SK-N-SH (cell line): ENCODE results near the gene UCK2. TPM values are rescaled to one million over a fixed set of nuclear protein-coding genes. Genes with fewer than 3 reads are reported as not detected.

Experiments used
- CTCF ChIA-PET: fragments of 300-600, 350-600 bp; formaldehyde crosslinking; extraction: SDS; loops from one replicate; lab custom pipeline; 2021; lab: Yijun Ruan, JAX
- POLR2A ChIA-PET: fragments of 350-600 bp; sonication (Branson Sonifier 250); formaldehyde crosslinking; extraction: SDS; loops from one replicate; lab custom pipeline; 2020; ENCODE audit warnings: antibody characterized with exemption, inconsistent platforms; lab: Yijun Ruan, JAX
- DNase-seq: peaks from one replicate; pipeline ENCODE4 v3.0.0; 2012
- H2AFZ ChIP-seq: fragments of 200-600 bp; sonication (generic); 2 replicates; pipeline ENCODE4 v1.8.1; 2016; ENCODE audit warnings: antibody characterized with exemption, mild to moderate bottlenecking, low read depth
- H3F3A ChIP-seq: fragments of 200-600 bp; sonication (generic); replicated peaks from 2 replicates; pipeline ENCODE3; 2016; ENCODE audit warnings: antibody characterized with exemption, mild to moderate bottlenecking; ENCODE audit not compliant: insufficient read depth
- H3K27ac ChIP-seq, 2 experiments: fragments of 200-500 bp in 1 of 2; fragments of 200-600 bp in 1 of 2; sonication (Bioruptor generic) in 1 of 2; sonication (generic), shearing (Covaris generic) in 1 of 2; 2 replicates each; pipeline versions ENCODE4 v1.5.1 to v1.6.1; 2014 to 2016; ENCODE audit warnings: low read depth in 2 of 2, inconsistent platforms in 1 of 2, low read length in 1 of 2, mild to moderate bottlenecking in 1 of 2, mixed read lengths in 1 of 2
- H3K27me3 ChIP-seq: fragments of 200-600 bp; sonication (generic), shearing (Covaris generic); 2 replicates; pipeline ENCODE4 v1.6.1; 2016; ENCODE audit warnings: mixed run types; ENCODE audit not compliant: insufficient read depth
- H3K36me3 ChIP-seq, 2 experiments: fragments of 200-500 bp in 1 of 2; fragments of 200-600 bp in 1 of 2; sonication (Bioruptor generic) in 1 of 2; sonication (generic) in 1 of 2; replicated peaks in 1 of 2; 2 replicates each; pipeline versions ENCODE3 to v1.5.1; 2014 to 2016; ENCODE audit warnings: low read length in 1 of 2, mild to moderate bottlenecking in 1 of 2; ENCODE audit not compliant: insufficient read depth in 2 of 2, control insufficient read depth in 1 of 2
- H3K4me1 ChIP-seq, 2 experiments: fragments of 200-500 bp in 1 of 2; fragments of 200-600 bp in 1 of 2; sonication (Bioruptor generic) in 1 of 2; sonication (generic), shearing (Covaris generic) in 1 of 2; 2 replicates each; pipeline versions ENCODE4 v1.5.1 to v1.6.1; 2014 to 2016; ENCODE audit warnings: low read depth in 1 of 2, low read length in 1 of 2, mixed run types in 1 of 2; ENCODE audit not compliant: insufficient read depth in 2 of 2, control insufficient read depth in 1 of 2
- H3K4me2 ChIP-seq: fragments of 200-600 bp; sonication (generic), shearing (Covaris generic); 2 replicates; pipeline ENCODE4 v1.6.1; 2017; ENCODE audit warnings: mixed run types
- H3K4me3 ChIP-seq, 2 experiments: fragments of 200-500 bp in 1 of 2; fragments of 200-600 bp in 1 of 2; sonication (Bioruptor generic) in 1 of 2; sonication (generic), shearing (Covaris generic) in 1 of 2; 2 replicates each; pipeline versions ENCODE4 v1.5.1 to v1.8.1; 2014 to 2016; ENCODE audit warnings: low read depth in 2 of 2, inconsistent platforms in 1 of 2, low read length in 1 of 2, mild to moderate bottlenecking in 1 of 2, mixed read lengths in 1 of 2, moderate library complexity in 1 of 2
- H3K79me2 ChIP-seq: fragments of 200-600 bp; sonication (generic); 2 replicates; pipeline ENCODE4 v1.8.1; 2017; ENCODE audit warnings: mild to moderate bottlenecking; ENCODE audit not compliant: insufficient read depth
- H3K9ac ChIP-seq: fragments of 200-600 bp; sonication (generic); 2 replicates; pipeline ENCODE4 v1.6.1; 2017; ENCODE audit warnings: mixed run types
- H3K9me2 ChIP-seq: fragments of 200-600 bp; sonication (generic); 2 replicates; pipeline ENCODE4 v1.6.1; 2017; ENCODE audit warnings: mixed run types
- H3K9me3 ChIP-seq: fragments of 200-600 bp; sonication (generic); 2 replicates; pipeline ENCODE4 v1.6.1; 2017; ENCODE audit warnings: mixed run types, mild to moderate bottlenecking, moderate library complexity
- H4K20me1 ChIP-seq: fragments of 200-600 bp; sonication (generic); 2 replicates; pipeline ENCODE4 v1.6.1; 2017; ENCODE audit warnings: mild to moderate bottlenecking, mixed run types; ENCODE audit not compliant: insufficient read depth
- FOXM1 ChIP-seq: IDR thresholded peaks from 2 replicates; pipeline ENCODE4 v1.4.0; 2012; ENCODE audit warnings: low read depth, mild to moderate bottlenecking
- GATA2 ChIP-seq: sonication (generic); formaldehyde crosslinking; IDR thresholded peaks from 2 replicates; pipeline ENCODE4 v1.5.0; 2020; ENCODE audit warnings: mild to moderate bottlenecking, missing genetic modification reagents
- RAD21 ChIP-seq: IDR thresholded peaks from 2 replicates; pipeline ENCODE4 v1.6.1; 2012; ENCODE audit warnings: mild to moderate bottlenecking, low read length
- REST ChIP-seq: IDR thresholded peaks from 2 replicates; pipeline ENCODE4 v1.6.1; 2012; ENCODE audit warnings: mild to moderate bottlenecking, low read depth, low read length, moderate library complexity
- TAF1 ChIP-seq: IDR thresholded peaks from 2 replicates; pipeline ENCODE4 v1.6.1; 2012; ENCODE audit warnings: low read depth, mild to moderate bottlenecking, low read length, moderate library complexity, borderline replicate concordance
- TEAD4 ChIP-seq: IDR thresholded peaks from 2 replicates; pipeline ENCODE4 v1.4.0; 2012; ENCODE audit warnings: mild to moderate bottlenecking, borderline replicate concordance; ENCODE audit not compliant: insufficient read depth
- USF2 ChIP-seq: fragments of 150-350 bp; IDR thresholded peaks from 2 replicates; pipeline ENCODE4 v1.6.1; 2017; ENCODE audit warnings: antibody characterized with exemption, low read length, low read depth, borderline replicate concordance
- WGBS: methylation state at CpG from one replicate; pipeline ENCODE4 v1.1.6; 2017; ENCODE audit warnings: low lambda C conversion rate; 5-methylcytosine and 5-hydroxymethylcytosine counted together
- polyA plus RNA-seq, 3 experiments: library from polyadenylated mRNA; depleted of rRNA; stranded (reverse); fragments of >200 nt; gene quantifications; 2 replicates each; pipeline ENCODE4 v1.2.3, GENCODE V29; 2012
- TF ChIP-seq, protein P1 (sequence below): IDR thresholded peaks from 2 replicates; pipeline ENCODE4; 2012
- TF ChIP-seq, protein P2 (sequence below): IDR thresholded peaks from 2 replicates; pipeline ENCODE4 v1.4.0; 2012; ENCODE audit warnings: low read depth, borderline replicate concordance

The UCK2 gene
- polyA plus RNA-seq, 1 of the 3 experiments (the other 2 are of a cell fraction): 53.7 TPM

DNA sequence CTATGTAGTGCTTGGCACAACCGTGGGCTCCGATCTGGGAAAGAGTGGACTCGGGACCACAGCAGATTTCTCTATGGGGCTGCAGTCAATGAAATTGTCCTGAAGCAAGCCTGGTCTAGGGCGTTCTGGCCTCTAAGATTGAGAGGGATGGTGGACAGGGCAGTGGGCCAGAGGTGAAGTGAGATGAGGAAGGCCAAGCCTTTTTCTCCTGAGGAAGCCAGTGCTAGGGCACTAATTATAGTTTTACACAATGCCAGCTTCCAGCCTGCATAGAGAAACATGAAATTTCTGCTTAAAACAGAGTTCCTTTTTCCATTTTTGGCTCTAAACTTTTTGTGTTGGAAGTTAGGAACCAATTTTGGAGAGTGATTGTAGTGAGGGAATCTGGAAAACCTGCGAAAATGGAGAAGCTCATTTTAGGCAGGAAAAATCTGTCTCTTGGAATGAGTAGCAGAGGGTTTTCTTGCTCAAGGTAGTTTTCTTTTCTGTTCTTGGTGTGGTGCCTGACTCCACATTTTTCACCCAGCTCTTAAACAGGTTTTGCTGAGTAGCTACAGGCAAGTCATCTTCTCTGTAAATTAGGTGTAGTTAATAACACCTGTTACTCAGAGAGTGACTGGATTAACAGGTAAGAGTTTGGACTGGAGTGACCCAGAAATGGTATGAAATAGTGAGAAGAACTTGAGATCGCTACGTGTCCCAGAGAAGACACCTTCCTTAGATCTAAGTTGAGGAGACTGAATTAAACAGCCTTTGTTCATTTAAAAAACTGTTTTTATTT, 22.1 kb downstream of the UCK2 start:
- no peak for DNase-seq
- Histone ChIP-seq H3K9me2 (no peaks in the 10 kb centered on the region), H4K20me1 (0 out of 2 replicates have a peak, but pooled peaks cover 4% of the 10 kb centered on the region), H3F3A (peaks cover 7% of the 10 kb centered on the region), H3K9ac (no peak overlapping the region), H3K9me3 (no peaks in the 10 kb centered on the region), H2AFZ (no peak overlapping the region), H3K4me2 (no peak overlapping the region), H3K79me2 (peaks cover 86% of the 10 kb centered on the region), H3K4me3 (no peak overlapping the region), H3K4me1 (peaks cover 14 to 22% of the 10 kb centered on the region in 2 experiments; a peak in 3 of 4 replicates), H3K27ac (no peak overlapping the region), H3K36me3 (no peaks in the 10 kb centered on the region), H3K27me3 (no peaks in the 10 kb centered on the region)
- POLR2A ChIA-PET: no interaction called here
- WGBS: 89% methylated on average over 7 of the region's 7 CpGs
- CTCF ChIA-PET: interaction anchor here (0.7 to 1.1 kb wide), 3 partner anchors 14 to 34 kb away, joined by 3 to 4 read pairs (median 3); partner anchors contain the start of gene UCK2
- TF ChIP-seq RAD21 (no peak), GATA2 (CRISPR knock-in tag) (no peak), FOXM1 (no peak), TAF1 (no peak), USF2 (no peak), REST (no peak), TEAD4 (no peak)
- TF ChIP-seq, protein P1, sequence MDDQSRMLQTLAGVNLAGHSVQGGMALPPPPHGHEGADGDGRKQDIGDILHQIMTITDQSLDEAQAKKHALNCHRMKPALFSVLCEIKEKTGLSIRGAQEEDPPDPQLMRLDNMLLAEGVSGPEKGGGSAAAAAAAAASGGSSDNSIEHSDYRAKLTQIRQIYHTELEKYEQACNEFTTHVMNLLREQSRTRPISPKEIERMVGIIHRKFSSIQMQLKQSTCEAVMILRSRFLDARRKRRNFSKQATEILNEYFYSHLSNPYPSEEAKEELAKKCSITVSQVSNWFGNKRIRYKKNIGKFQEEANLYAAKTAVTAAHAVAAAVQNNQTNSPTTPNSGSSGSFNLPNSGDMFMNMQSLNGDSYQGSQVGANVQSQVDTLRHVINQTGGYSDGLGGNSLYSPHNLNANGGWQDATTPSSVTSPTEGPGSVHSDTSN: no peak
- TF ChIP-seq, protein P2, sequence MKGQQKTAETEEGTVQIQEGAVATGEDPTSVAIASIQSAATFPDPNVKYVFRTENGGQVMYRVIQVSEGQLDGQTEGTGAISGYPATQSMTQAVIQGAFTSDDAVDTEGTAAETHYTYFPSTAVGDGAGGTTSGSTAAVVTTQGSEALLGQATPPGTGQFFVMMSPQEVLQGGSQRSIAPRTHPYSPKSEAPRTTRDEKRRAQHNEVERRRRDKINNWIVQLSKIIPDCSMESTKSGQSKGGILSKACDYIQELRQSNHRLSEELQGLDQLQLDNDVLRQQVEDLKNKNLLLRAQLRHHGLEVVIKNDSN: no peak
